Body of pancreas (tissue), 4 donors: Measurements from ENCODE around the gene RUSC1. TPM values are rescaled to one million over a fixed set of nuclear protein-coding genes. Genes with fewer than 3 reads are reported as not detected.

Experiments
- microRNA counts, 2 donors: library from miRNA; unstranded; fragments of <30 nt; microRNA quantifications; one replicate each; lab custom pipeline; 2017
- microRNA-seq, 2 donors: library from miRNA; unstranded; fragments of <30 nt; microRNA quantifications; one replicate each; pipeline ENCODE4, GENCODE V29; 2016; ENCODE audit warnings: borderline number of aligned reads in 2 of 2, borderline replicate concordance in 2 of 2
- small RNA-seq: library from RNA; depleted of rRNA; stranded (forward); fragments of <200 nt; gene quantifications from one replicate; pipeline ENCODE3, GENCODE V24; 2016
- total RNA-seq, 2 donors: library from RNA; depleted of rRNA; stranded (reverse); fragments of >200 nt; gene quantifications; one replicate each; pipeline ENCODE4 v1.1.0, GENCODE V29; 2016

Gene RUSC1
- total RNA-seq, 2 donors from 2014 or later = 19.4 to 21.3 TPM

MicroRNA genes within 50 kb of the gene (microRNA counts, 767-probe panel; counts per million panel counts)
- microRNA hsa-miR-555 (lab: Ali Mortazavi, UCI) = 0 to 736 counts per million in 2 donors

Small RNA genes within 50 kb of the gene (microRNA-seq; reads per million reads assigned to microRNA genes)
- 0 reads per million in 2 donors for gene MIR555

Small RNA genes within 50 kb of the gene (small RNA-seq; reads per million reads assigned to genes)
- gene RNU6-106P = not detected

Other genes with a start within 250 kb of the RUSC1 start
- 1 to 10 TPM in 1 of 2 donors, not detected in 1; 1.8 TPM for gene EFNA3, start 242.1 kb upstream of the RUSC1 start, total RNA-seq
- gene EFNA1, start 193.0 kb upstream of the RUSC1 start, total RNA-seq = 10 to 100 TPM; 10.5 to 20.2 TPM
- gene SLC50A1, start 185.0 kb upstream of the RUSC1 start, total RNA-seq = 10 to 100 TPM; 13.7 to 25.7 TPM
- gene DPM3, start 180.4 kb upstream of the RUSC1 start, total RNA-seq = 100 to 1,000 TPM in 1 of 2 donors, 1 to 10 TPM in 1; 6.2 to 106 TPM
- 10 to 100 TPM; 46.4 to 71.5 TPM for gene KRTCAP2, start 147.6 kb upstream of the RUSC1 start, total RNA-seq
- under 1 TPM in 1 of 2 donors, not detected in 1; 0.26 TPM for gene TRIM46, start 147.0 kb upstream of the RUSC1 start, total RNA-seq
- gene THBS3, start 113.0 kb upstream of the RUSC1 start, total RNA-seq = 10 to 100 TPM; 15.0 to 21.1 TPM
- gene MTX1, start 112.2 kb upstream of the RUSC1 start, total RNA-seq = 10 to 100 TPM in 1 of 2 donors, 1 to 10 TPM in 1; 5.9 to 16.3 TPM
- gene ENTREP3, start 65.4 kb upstream of the RUSC1 start, total RNA-seq = 10 to 100 TPM in 1 of 2 donors, 1 to 10 TPM in 1; 6.2 to 12.2 TPM
- gene SCAMP3, start 58.5 kb upstream of the RUSC1 start, total RNA-seq = 10 to 100 TPM; 36.8 to 38.9 TPM
- gene CLK2, start 47.4 kb upstream of the RUSC1 start, total RNA-seq = 10 to 100 TPM; 36.6 to 40.7 TPM
- gene HCN3, start 43.4 kb upstream of the RUSC1 start, total RNA-seq = 1 to 10 TPM; 1.3 to 2.9 TPM
- not detected for gene PKLR, start 19.5 kb upstream of the RUSC1 start, total RNA-seq
- 10 to 100 TPM; 59.7 to 94.3 TPM for gene FDPS, start 12.0 kb upstream of the RUSC1 start, total RNA-seq
- 10 to 100 TPM; 34.0 to 51.4 TPM for gene ASH1L, start 241.9 kb downstream of the RUSC1 start, total RNA-seq